Mucosa of stomach (tissue), 1 donor: ENCODE measurements around the gene FGF18.

Experiments
- H3K27me3 ChIP-seq: one replicate; pipeline ENCODE4 v1.7.0; 2013; ENCODE audit warnings: mild to moderate bottlenecking, low read length; ENCODE audit not compliant: control insufficient read depth, insufficient read depth
- H3K36me3 ChIP-seq: one replicate; pipeline ENCODE4 v1.7.0; 2013; ENCODE audit warnings: low read length; ENCODE audit not compliant: control insufficient read depth, insufficient read depth
- H3K4me1 ChIP-seq: one replicate; pipeline ENCODE4 v1.7.0; 2013; ENCODE audit warnings: mild to moderate bottlenecking, low read length; ENCODE audit not compliant: control insufficient read depth, insufficient read depth
- H3K4me3 ChIP-seq: one replicate; pipeline ENCODE4 v1.7.0; 2013; ENCODE audit warnings: low read length
- H3K9ac ChIP-seq: one replicate; pipeline ENCODE4 v1.7.0; 2013; ENCODE audit warnings: mild to moderate bottlenecking, low read length, moderate library complexity
- H3K9me3 ChIP-seq: one replicate; pipeline ENCODE4 v1.7.0; 2013; ENCODE audit warnings: mild to moderate bottlenecking, low read length, moderate library complexity; ENCODE audit not compliant: control insufficient read depth
- donor health status: Pancreatic carcinoma.

Gene FGF18

GRCh38 chr5:171437286-171437821 lies 17.9 kb downstream of the FGF18 start:
- no peak overlapping the region for H3K4me3 ChIP-seq
- no peaks in the 10 kb centered on the region for H3K27me3 ChIP-seq
- H3K9me3 ChIP-seq = no peaks in the 10 kb centered on the region
- H3K9ac ChIP-seq = no peak overlapping the region
- H3K4me1 ChIP-seq = peaks cover 16% of the 10 kb centered on the region
- H3K36me3 ChIP-seq = no peaks in the 10 kb centered on the region

GRCh38 chr5:171438738-171439137 lies 19.3 kb downstream of the FGF18 start:
- H3K9me3 ChIP-seq = no peaks in the 10 kb centered on the region
- no peaks in the 10 kb centered on the region for H3K36me3 ChIP-seq
- H3K27me3 ChIP-seq = no peaks in the 10 kb centered on the region
- H3K4me3 ChIP-seq = no peak overlapping the region
- H3K4me1 ChIP-seq = peaks cover 16% of the 10 kb centered on the region
- H3K9ac ChIP-seq = no peak overlapping the region

GRCh38 chr5:171441246-171441791 lies 21.9 kb downstream of the FGF18 start:
- Histone ChIP-seq H3K27me3 (no peaks in the 10 kb centered on the region), H3K4me3 (no peak overlapping the region), H3K9me3 (no peaks in the 10 kb centered on the region), H3K4me1 (peaks cover 16% of the 10 kb centered on the region), H3K9ac (no peak overlapping the region), H3K36me3 (no peaks in the 10 kb centered on the region)

- no peaks in the 10 kb centered on the region for H3K9me3 ChIP-seq
- no peaks in the 10 kb centered on the region for H3K36me3 ChIP-seq
- H3K4me1 ChIP-seq = peaks cover 7% of the 10 kb centered on the region
- H3K4me3 ChIP-seq = no peak overlapping the region
- no peak overlapping the region for H3K9ac ChIP-seq
- H3K27me3 ChIP-seq = no peaks in the 10 kb centered on the region
Measured at GRCh38 chr5:171442287-171443042, 23.0 kb downstream of the FGF18 start.

- Histone ChIP-seq H3K4me1 (no peaks in the 10 kb centered on the region), H3K9me3 (no peaks in the 10 kb centered on the region), H3K9ac (no peak overlapping the region), H3K27me3 (no peaks in the 10 kb centered on the region), H3K36me3 (no peaks in the 10 kb centered on the region), H3K4me3 (no peak overlapping the region)
Measured at GRCh38 chr5:171444582-171444981, 25.1 kb downstream of the FGF18 start.

- Histone ChIP-seq H3K27me3 (no peaks in the 10 kb centered on the region), H3K9ac (no peak overlapping the region), H3K36me3 (no peaks in the 10 kb centered on the region), H3K4me3 (no peak overlapping the region), H3K4me1 (no peaks in the 10 kb centered on the region), H3K9me3 (no peaks in the 10 kb centered on the region)
Measured at GRCh38 chr5:171445644-171446516, 26.4 kb downstream of the FGF18 start.

- Histone ChIP-seq H3K4me3 (no peak overlapping the region), H3K4me1 (no peaks in the 10 kb centered on the region), H3K27me3 (no peaks in the 10 kb centered on the region), H3K9ac (no peak overlapping the region), H3K36me3 (no peaks in the 10 kb centered on the region), H3K9me3 (no peaks in the 10 kb centered on the region)
Measured at GRCh38 chr5:171447226-171447625, 27.8 kb downstream of the FGF18 start.

- Histone ChIP-seq H3K4me1 (no peaks in the 10 kb centered on the region), H3K4me3 (no peak overlapping the region), H3K9ac (no peak overlapping the region), H3K9me3 (no peaks in the 10 kb centered on the region), H3K27me3 (no peaks in the 10 kb centered on the region), H3K36me3 (no peaks in the 10 kb centered on the region)
Measured at GRCh38 chr5:171449426-171449825, 30.0 kb downstream of the FGF18 start.

GRCh38 chr5:171450423-171451331 lies 31.2 kb downstream of the FGF18 start:
- no peaks in the 10 kb centered on the region for H3K36me3 ChIP-seq
- no peaks in the 10 kb centered on the region for H3K27me3 ChIP-seq
- no peaks in the 10 kb centered on the region for H3K9me3 ChIP-seq
- no peaks in the 10 kb centered on the region for H3K4me1 ChIP-seq
- H3K4me3 ChIP-seq = no peak overlapping the region
- H3K9ac ChIP-seq = peak overlapping the region; percentile 62

- Histone ChIP-seq H3K9ac (peak overlapping the region; percentile 62), H3K36me3 (no peaks in the 10 kb centered on the region), H3K27me3 (no peaks in the 10 kb centered on the region), H3K9me3 (no peaks in the 10 kb centered on the region), H3K4me3 (no peak overlapping the region), H3K4me1 (no peaks in the 10 kb centered on the region)
Measured at GRCh38 chr5:171451421-171451820, 32.0 kb downstream of the FGF18 start.

- no peak overlapping the region for H3K4me3 ChIP-seq
- no peaks in the 10 kb centered on the region for H3K27me3 ChIP-seq
- no peaks in the 10 kb centered on the region for H3K9me3 ChIP-seq
- H3K9ac ChIP-seq = no peak overlapping the region
- no peaks in the 10 kb centered on the region for H3K4me1 ChIP-seq
- no peaks in the 10 kb centered on the region for H3K36me3 ChIP-seq
Measured at GRCh38 chr5:171453056-171453725, 33.7 kb downstream of the FGF18 start.
